Body of pancreas (tissue), 4 donors: ENCODE results near the gene C5.

Experiments
- POLR2A ChIP-seq, 3 donors: fragments of 450-650 bp; IDR thresholded peaks; one replicate each; pipeline ENCODE4 v1.6.1; 2016; ENCODE audit warnings: antibody characterized with exemption in 3 of 3, mild to moderate bottlenecking in 2 of 3
- TF ChIP-seq, protein P1 (sequence below), 7 experiments: fragments of 450-650 bp in 4 of 7; fragments of 200-600 bp in 3 of 7; sonication (generic) in 3 of 7; IDR thresholded peaks; one replicate each; pipeline ENCODE4 v1.5.1; 2016 to 2019; ENCODE audit warnings: antibody characterized with exemption in 7 of 7

DNA sequence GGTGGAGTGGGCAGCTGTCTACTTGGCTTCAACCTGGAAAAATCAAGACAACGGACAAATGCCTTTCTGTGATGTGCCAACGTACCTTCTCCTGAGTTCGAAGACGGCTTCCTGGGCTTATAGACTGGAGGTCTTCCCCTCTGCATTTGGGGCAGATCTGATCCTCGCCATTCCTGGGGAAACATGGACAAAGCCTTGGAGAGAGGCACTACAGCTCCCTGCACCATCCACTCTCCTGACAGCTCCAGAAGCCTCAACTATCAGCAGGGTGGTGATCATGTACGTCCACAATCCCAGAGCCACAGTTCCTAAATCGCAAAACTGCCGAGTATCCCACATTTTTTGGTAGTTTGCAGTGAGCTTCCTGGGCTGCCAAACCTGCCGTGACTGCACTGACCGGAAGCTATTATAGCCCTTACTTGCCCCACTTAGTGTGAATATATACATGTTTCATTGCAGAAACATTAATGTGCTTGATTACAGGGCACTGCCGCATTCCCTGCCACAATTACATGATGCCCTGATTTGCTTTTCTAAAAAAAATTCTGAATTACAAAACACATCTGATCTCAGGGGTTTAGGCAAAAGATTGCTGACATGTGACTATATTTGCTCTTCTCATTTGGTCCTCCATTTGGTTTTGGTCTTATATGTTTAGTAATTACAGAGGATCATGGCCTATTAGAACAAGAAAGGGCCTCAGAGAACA is 126.3 kb downstream of the C5 start:
- TF ChIP-seq, protein P1, sequence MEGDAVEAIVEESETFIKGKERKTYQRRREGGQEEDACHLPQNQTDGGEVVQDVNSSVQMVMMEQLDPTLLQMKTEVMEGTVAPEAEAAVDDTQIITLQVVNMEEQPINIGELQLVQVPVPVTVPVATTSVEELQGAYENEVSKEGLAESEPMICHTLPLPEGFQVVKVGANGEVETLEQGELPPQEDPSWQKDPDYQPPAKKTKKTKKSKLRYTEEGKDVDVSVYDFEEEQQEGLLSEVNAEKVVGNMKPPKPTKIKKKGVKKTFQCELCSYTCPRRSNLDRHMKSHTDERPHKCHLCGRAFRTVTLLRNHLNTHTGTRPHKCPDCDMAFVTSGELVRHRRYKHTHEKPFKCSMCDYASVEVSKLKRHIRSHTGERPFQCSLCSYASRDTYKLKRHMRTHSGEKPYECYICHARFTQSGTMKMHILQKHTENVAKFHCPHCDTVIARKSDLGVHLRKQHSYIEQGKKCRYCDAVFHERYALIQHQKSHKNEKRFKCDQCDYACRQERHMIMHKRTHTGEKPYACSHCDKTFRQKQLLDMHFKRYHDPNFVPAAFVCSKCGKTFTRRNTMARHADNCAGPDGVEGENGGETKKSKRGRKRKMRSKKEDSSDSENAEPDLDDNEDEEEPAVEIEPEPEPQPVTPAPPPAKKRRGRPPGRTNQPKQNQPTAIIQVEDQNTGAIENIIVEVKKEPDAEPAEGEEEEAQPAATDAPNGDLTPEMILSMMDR (IDR thresholded peaks at IDR 0.05) = no peak
- TF ChIP-seq POLR2A (IDR thresholded peaks at IDR 0.05) = no peak
